ENCODE data around the gene SLC6A7. TPM values are rescaled to one million over a fixed set of nuclear protein-coding genes. Genes with fewer than 3 reads are reported as not detected.

Gene SLC6A7
- total and polyA plus RNA-seq, 8 donors: not detected

- Histone ChIP-seq H3K27ac (no peak overlapping the region), H3K4me3 (no peak overlapping the region), H3K27me3 (no peaks in the 10 kb centered on the region), H3K9me3 (no peaks in the 10 kb centered on the region), H3K36me3 (no peaks in the 10 kb centered on the region), H3K4me1 (no peaks in the 10 kb centered on the region)
- DNase-seq (no peak), FAIRE-seq (no peak), ATAC-seq (no peak)
- TF ChIP-seq CTCF (IDR thresholded peaks at IDR 0.05): no peak
- intact Hi-C loops (cut with DNase I): no loop called here
- 81 to 91% methylated on average over 5 of the region's 5 CpGs for WGBS, 2 donors
Observed at GRCh38 chr5:150146235-150146634, 43.6 kb upstream of the SLC6A7 start.

GRCh38 chr5:150146862-150147601 is 42.8 kb upstream of the SLC6A7 start:
- no peaks in the 10 kb centered on the region for H3K27me3 ChIP-seq
- H3K36me3 ChIP-seq: no peaks in the 10 kb centered on the region
- DNase-seq (no peak), ATAC-seq (no peak), FAIRE-seq (no peak)
- intact Hi-C loops (cut with DNase I): no loop called here
- WGBS, 2 donors: 88 to 89% methylated on average over 14 of the region's 14 CpGs
- no peaks in the 10 kb centered on the region for H3K9me3 ChIP-seq
- no peaks in the 10 kb centered on the region for H3K4me1 ChIP-seq
- H3K4me3 ChIP-seq: no peak overlapping the region
- H3K27ac ChIP-seq: no peak overlapping the region
- no peak for TF ChIP-seq CTCF (IDR thresholded peaks at IDR 0.05)

GRCh38 chr5:150147670-150148069 is 42.2 kb upstream of the SLC6A7 start:
- intact Hi-C loops (cut with DNase I): no loop called here
- Histone ChIP-seq H3K4me3 (no peak overlapping the region), H3K4me1 (no peaks in the 10 kb centered on the region), H3K27ac (no peak overlapping the region), H3K27me3 (no peaks in the 10 kb centered on the region), H3K9me3 (no peaks in the 10 kb centered on the region), H3K36me3 (no peaks in the 10 kb centered on the region)
- ATAC-seq (no peak), DNase-seq (no peak), FAIRE-seq (no peak)
- whole genome bisulfite sequencing, 2 donors: 89 to 91% methylated on average over 7 of the region's 7 CpGs
- no peak for TF ChIP-seq CTCF (IDR thresholded peaks at IDR 0.05)

- Histone ChIP-seq H3K36me3 (no peaks in the 10 kb centered on the region), H3K4me3 (no peak overlapping the region), H3K4me1 (no peaks in the 10 kb centered on the region), H3K9me3 (no peaks in the 10 kb centered on the region), H3K27me3 (no peaks in the 10 kb centered on the region), H3K27ac (no peak overlapping the region)
- DNase-seq (no peak), FAIRE-seq (no peak), ATAC-seq (no peak)
- TF ChIP-seq CTCF (IDR thresholded peaks at IDR 0.05): no peak
- intact Hi-C loops (cut with DNase I): no loop called here
- WGBS, 2 donors: 86 to 89% methylated on average over 11 of the region's 11 CpGs
Observed at GRCh38 chr5:150148117-150148927, 41.5 kb upstream of the SLC6A7 start.

GRCh38 chr5:150149618-150150017 is 40.2 kb upstream of the SLC6A7 start:
- Histone ChIP-seq H3K4me3 (no peak overlapping the region), H3K27ac (no peak overlapping the region), H3K9me3 (no peaks in the 10 kb centered on the region), H3K27me3 (no peaks in the 10 kb centered on the region), H3K4me1 (no peaks in the 10 kb centered on the region), H3K36me3 (no peaks in the 10 kb centered on the region)
- DNase-seq: no peak
- TF ChIP-seq CTCF (IDR thresholded peaks at IDR 0.05): no peak
- no peak for ATAC-seq
- intact Hi-C loops (cut with DNase I): no loop called here
- no peak for FAIRE-seq

Data from pancreas (tissue), 10 donors.